Progenitor cell of endocrine pancreas (in vitro differentiated cells): ENCODE results near the gene SCUBE3. TPM values are rescaled to one million over a fixed set of nuclear protein-coding genes. Genes with fewer than 3 reads are reported as not detected.

Source experiments
- DNase-seq: peaks from one replicate; pipeline ENCODE4 v3.0.0; 2021; ENCODE audit warnings: low spot score; ENCODE audit not compliant: unreplicated experiment
- H3K27ac Mint-ChIP-seq: 2 replicates; pipeline ENCODE4 v1.8.0; 2021; ENCODE audit warnings: mild to moderate bottlenecking, moderate library complexity, mixed read lengths
- H3K27me3 Mint-ChIP-seq: 2 replicates; pipeline ENCODE4 v1.8.0; 2021; ENCODE audit warnings: mixed read lengths
- H3K36me3 Mint-ChIP-seq: 2 replicates; pipeline ENCODE4 v1.8.0; 2022; ENCODE audit warnings: mixed read lengths; ENCODE audit not compliant: insufficient read depth
- H3K4me1 Mint-ChIP-seq: 2 replicates; pipeline ENCODE4 v1.8.0; 2021; ENCODE audit warnings: low read depth, mixed read lengths
- H3K4me3 Mint-ChIP-seq: 2 replicates; pipeline ENCODE4 v1.8.0; 2021; ENCODE audit warnings: low read depth, mild to moderate bottlenecking, moderate library complexity, mixed read lengths
- H3K9me3 Mint-ChIP-seq: 2 replicates; pipeline ENCODE4 v1.8.0; 2021; ENCODE audit warnings: low read depth, mixed read lengths
- total RNA-seq: library from RNA; stranded (reverse); gene quantifications from 2 replicates; pipeline ENCODE4 v1.2.1, GENCODE V29; 2021
- TF ChIP-seq, protein P1 (sequence below): fragments of 200-600 bp; sonication (generic); IDR thresholded peaks from one replicate; pipeline ENCODE4 v1.5.0; 2021; ENCODE audit warnings: antibody characterized with exemption, mild to moderate bottlenecking; ENCODE audit not compliant: unreplicated experiment

Gene SCUBE3
- total RNA-seq, 1 donor from 2014 or later = 31.1 TPM

DNA sequence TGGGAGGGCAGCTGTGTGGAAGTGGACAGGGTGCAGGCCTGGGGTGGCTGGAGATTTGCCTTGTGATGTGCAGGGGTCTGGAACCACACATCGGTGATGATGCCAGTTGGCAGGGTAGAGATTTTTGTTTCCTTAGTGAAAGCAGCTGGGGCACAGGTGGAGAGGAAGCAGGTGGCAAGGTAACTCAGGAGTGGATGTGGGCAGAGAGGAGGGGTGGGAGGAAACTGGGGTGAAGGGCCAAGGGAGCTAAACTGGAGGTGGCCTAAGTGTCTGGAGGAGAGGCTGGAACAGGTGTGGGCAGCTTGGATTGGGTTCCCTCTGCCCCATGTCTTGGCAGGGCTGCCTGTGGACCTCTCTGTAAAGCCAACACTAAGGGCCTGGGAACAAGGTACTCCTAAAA, 4.7 kb upstream of the SCUBE3 start:
- peaks cover 82% of the 10 kb centered on the region for H3K27me3 Mint-ChIP-seq
- H3K4me1 Mint-ChIP-seq = peaks cover 8% of the 10 kb centered on the region
- DNase-seq = no peak
- H3K36me3 Mint-ChIP-seq = no peaks in the 10 kb centered on the region
- TF ChIP-seq, protein P1, sequence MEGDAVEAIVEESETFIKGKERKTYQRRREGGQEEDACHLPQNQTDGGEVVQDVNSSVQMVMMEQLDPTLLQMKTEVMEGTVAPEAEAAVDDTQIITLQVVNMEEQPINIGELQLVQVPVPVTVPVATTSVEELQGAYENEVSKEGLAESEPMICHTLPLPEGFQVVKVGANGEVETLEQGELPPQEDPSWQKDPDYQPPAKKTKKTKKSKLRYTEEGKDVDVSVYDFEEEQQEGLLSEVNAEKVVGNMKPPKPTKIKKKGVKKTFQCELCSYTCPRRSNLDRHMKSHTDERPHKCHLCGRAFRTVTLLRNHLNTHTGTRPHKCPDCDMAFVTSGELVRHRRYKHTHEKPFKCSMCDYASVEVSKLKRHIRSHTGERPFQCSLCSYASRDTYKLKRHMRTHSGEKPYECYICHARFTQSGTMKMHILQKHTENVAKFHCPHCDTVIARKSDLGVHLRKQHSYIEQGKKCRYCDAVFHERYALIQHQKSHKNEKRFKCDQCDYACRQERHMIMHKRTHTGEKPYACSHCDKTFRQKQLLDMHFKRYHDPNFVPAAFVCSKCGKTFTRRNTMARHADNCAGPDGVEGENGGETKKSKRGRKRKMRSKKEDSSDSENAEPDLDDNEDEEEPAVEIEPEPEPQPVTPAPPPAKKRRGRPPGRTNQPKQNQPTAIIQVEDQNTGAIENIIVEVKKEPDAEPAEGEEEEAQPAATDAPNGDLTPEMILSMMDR = no peak
- H3K27ac Mint-ChIP-seq = no peak overlapping the region
- no peak overlapping the region for H3K4me3 Mint-ChIP-seq
- H3K9me3 Mint-ChIP-seq = no peaks in the 10 kb centered on the region

- peaks cover 6% of the 10 kb centered on the region for H3K4me1 Mint-ChIP-seq
- H3K9me3 Mint-ChIP-seq = no peaks in the 10 kb centered on the region
- no peaks in the 10 kb centered on the region for H3K36me3 Mint-ChIP-seq
- H3K27ac Mint-ChIP-seq = no peak overlapping the region
- TF ChIP-seq, protein P1 = no peak
- H3K27me3 Mint-ChIP-seq = peaks cover 77% of the 10 kb centered on the region
- no peak overlapping the region for H3K4me3 Mint-ChIP-seq
- DNase-seq = no peak
These were observed 4.0 kb upstream of the SCUBE3 start for GRCh38 chr6:35209622-35210247.

- Mint-ChIP-seq H3K27me3 (peaks cover 45% of the 10 kb centered on the region), H3K36me3 (peaks cover 2% of the 10 kb centered on the region), H3K9me3 (no peaks in the 10 kb centered on the region), H3K27ac (peak overlapping the region; percentile 89), H3K4me3 (peak overlapping the region; percentile 81), H3K4me1 (peaks cover 38% of the 10 kb centered on the region)
- TF ChIP-seq, protein P1 = no peak
- peak; percentile 76 for DNase-seq
These were observed 411 bp upstream of the SCUBE3 start for GRCh38 chr6:35213298-35213791.

DNA sequence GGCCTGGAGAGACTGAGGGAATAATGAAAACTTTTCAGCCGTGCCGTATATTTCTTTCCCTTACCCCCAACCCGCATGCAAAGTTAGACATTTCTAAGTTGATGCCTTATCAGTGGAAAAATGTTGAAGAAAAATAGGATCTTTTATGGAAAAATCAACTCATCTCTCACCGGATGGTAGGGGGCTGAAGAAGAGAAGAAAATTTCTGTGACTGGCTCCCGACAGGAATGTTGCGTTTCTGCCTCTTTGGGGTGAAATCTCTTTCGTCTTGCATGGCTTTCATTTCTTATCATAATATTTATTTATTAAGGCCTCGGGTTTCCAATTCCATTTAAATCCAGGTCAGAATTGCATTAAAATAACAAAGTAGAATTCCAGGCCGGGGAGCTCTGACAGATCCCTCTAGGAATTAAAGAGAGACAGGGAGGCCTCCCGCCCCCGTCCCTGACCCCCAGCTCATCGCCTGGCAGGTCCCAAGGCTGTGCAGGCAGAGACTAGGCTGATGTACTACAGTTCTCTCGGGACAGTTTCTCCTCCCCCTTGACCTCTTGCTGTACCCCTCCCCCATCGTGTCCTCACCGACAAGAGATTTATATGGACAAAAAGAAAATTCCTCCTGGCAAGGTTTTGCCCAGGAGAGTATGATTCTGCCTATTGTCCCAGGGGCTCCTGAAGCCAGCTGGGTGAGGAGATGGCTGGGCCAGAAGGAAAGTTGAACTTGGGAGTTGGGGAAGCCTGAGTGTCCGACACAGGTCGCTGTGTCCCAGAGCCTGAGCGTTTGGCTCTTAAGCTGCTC, 1.3 kb downstream of the SCUBE3 start:
- peaks cover 41% of the 10 kb centered on the region for H3K4me1 Mint-ChIP-seq
- H3K4me3 Mint-ChIP-seq = peak overlapping the region; percentile 76

More for the DNA sequence above, 1.3 kb downstream of the SCUBE3 start:
- Mint-ChIP-seq H3K9me3 (no peaks in the 10 kb centered on the region), H3K27me3 (peaks cover 30% of the 10 kb centered on the region), H3K36me3 (peaks cover 2% of the 10 kb centered on the region), H3K27ac (no peak overlapping the region)
- no peak for DNase-seq
- TF ChIP-seq, protein P1 = no peak
